Mucosa of descending colon (tissue), 3 donors: ENCODE results near the gene AMFR. TPM values are rescaled to one million over a fixed set of nuclear protein-coding genes. Genes with fewer than 3 reads are reported as not detected.

Experiments
- ATAC-seq: fragments of 200-7000 bp; cut with Tn5 transposase; one replicate; pipeline ENCODE4 v1.9.1; 2020; ENCODE audit warnings: mild to moderate bottlenecking, moderate library complexity
- DNase-seq, 3 donors: peaks; one replicate each; pipeline ENCODE4 v3.0.0-alpha.2; 2020
- H3K36me3 ChIP-seq: fragments of 200-600 bp; one replicate; pipeline ENCODE4 v1.8.0; 2021; ENCODE audit warnings: low read depth, mild to moderate bottlenecking
- H3K4me1 ChIP-seq: fragments of 200-600 bp; one replicate; pipeline ENCODE4 v1.8.0; 2021; ENCODE audit warnings: low read depth, mild to moderate bottlenecking
- H3K4me3 ChIP-seq: fragments of 200-600 bp; one replicate; pipeline ENCODE4 v1.8.0; 2021; ENCODE audit warnings: mild to moderate bottlenecking
- H3K9me3 ChIP-seq: fragments of 200-600 bp; one replicate; pipeline ENCODE4 v1.8.0; 2021; ENCODE audit warnings: mild to moderate bottlenecking
- intact Hi-C, 2 donors: fragments of 100-400 bp; cut with DNase I in 1 of 2; cut with micrococcal nuclease in 1 of 2; formaldehyde crosslinking; loops; one replicate each; pipeline versions ENCODE4 v1.11.0 to v1.11.1; 2022; cut with DNase I, micrococcal nuclease
- total RNA-seq, 3 donors: library from RNA; stranded (reverse); fragmentation: NEBNext Ultra II Directional in 2 of 3; extraction: Animal tissue kit (Norgen Biotek cat#: 25700) in 2 of 3; gene quantifications; one replicate each; pipeline versions ENCODE4 v1.2.1 to v1.2.4, GENCODE V29; 2021 to 2023
- TF ChIP-seq, protein P1 (sequence below): fragments of 200-600 bp; IDR thresholded peaks from one replicate; pipeline ENCODE4 v1.8.0; 2022; ENCODE audit warnings: antibody characterized with exemption, mild to moderate bottlenecking
- donor health status: DM: no; HTN: no; CAD: no; lungs with moderate emphysema.
- donor health status: DM: no; HTN: no; CAD: no.
- donor health status: DM: no; HTN: yes; CAD: no.

Gene AMFR
- total RNA-seq, 3 donors from 2014 or later: 83.3 to 116 (median 102) TPM

DNA sequence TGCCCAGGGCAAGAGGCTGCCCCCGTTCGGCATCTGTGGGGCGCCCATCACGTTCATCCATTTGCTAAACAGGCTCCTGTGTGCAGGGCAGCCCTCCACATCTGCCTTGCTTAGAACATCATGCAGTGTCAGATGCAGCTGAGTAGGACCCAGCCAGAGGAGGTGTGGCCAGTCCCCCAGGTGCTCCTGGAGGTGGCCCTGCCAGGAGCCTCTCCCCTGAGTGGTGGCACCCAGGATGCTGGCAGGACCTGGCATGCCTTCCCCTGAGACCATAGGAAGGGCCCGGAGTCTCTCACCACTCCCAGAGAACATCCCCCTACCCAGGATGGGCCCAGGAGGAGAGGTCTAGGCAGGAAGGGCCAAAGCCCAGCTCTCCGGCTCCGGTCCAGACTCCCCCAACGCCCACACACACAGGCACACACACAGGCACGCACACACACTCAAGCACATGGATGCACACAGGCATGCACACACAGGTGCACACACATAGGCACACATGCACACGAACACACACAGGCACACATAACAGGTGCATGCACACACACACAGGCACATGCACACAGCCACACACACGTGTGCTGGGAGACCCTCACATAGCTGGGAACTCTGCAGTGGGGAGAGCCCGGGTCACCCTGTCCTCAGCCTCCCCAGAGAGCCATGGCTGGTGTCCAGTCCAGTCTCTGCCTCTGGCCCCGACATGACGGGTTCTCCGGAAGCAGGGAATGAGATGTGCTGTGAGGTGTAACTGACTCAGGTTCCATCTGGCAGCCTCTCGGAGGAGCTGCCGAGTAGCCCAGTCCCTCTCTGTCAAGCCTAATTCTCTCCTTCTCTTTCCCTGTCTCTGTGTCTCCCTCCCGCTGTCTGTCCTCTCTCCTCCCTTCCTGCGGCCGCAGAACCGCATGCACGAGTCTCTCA, 74.6 kb downstream of the AMFR start:
- Histone ChIP-seq H3K9me3 (no peaks in the 10 kb centered on the region), H3K4me1 (no peaks in the 10 kb centered on the region), H3K36me3 (no peaks in the 10 kb centered on the region), H3K4me3 (no peak overlapping the region)
- DNase-seq (peak in 2 of 3 donors; percentile 16 to 27), ATAC-seq (no peak)
- intact Hi-C loops: no loop called here
- TF ChIP-seq, protein P1, sequence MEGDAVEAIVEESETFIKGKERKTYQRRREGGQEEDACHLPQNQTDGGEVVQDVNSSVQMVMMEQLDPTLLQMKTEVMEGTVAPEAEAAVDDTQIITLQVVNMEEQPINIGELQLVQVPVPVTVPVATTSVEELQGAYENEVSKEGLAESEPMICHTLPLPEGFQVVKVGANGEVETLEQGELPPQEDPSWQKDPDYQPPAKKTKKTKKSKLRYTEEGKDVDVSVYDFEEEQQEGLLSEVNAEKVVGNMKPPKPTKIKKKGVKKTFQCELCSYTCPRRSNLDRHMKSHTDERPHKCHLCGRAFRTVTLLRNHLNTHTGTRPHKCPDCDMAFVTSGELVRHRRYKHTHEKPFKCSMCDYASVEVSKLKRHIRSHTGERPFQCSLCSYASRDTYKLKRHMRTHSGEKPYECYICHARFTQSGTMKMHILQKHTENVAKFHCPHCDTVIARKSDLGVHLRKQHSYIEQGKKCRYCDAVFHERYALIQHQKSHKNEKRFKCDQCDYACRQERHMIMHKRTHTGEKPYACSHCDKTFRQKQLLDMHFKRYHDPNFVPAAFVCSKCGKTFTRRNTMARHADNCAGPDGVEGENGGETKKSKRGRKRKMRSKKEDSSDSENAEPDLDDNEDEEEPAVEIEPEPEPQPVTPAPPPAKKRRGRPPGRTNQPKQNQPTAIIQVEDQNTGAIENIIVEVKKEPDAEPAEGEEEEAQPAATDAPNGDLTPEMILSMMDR: no peak

DNA sequence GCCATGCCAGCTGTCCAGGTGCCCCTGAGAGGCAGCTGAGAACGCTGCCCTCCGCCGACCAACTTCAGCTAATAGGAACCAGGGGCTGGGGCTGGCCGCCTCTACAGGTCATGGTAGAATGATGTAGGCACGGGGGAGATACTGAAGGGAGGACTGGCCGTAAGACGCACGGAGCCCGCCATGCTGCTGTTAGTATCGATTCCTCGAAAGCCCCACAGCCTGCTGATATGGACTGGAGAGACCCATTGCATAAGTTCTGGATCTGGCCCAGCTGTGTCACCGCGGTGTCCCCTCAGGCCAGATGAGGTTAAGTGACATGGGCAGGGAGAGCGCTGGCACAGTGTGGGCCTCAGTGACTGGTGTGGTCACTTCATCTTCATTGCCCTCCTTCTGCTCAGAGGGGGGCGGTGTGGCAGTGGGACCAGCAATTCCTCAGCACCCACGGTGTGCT, 75.6 kb downstream of the AMFR start:
- intact Hi-C loops: no loop called here
- ATAC-seq: no peak
- DNase-seq: peak in 2 of 3 donors; percentile 14 to 31
- TF ChIP-seq, protein P1: no peak
- H3K36me3 ChIP-seq: no peaks in the 10 kb centered on the region
- H3K4me3 ChIP-seq: no peak overlapping the region
- H3K4me1 ChIP-seq: no peaks in the 10 kb centered on the region
- H3K9me3 ChIP-seq: no peaks in the 10 kb centered on the region

DNA sequence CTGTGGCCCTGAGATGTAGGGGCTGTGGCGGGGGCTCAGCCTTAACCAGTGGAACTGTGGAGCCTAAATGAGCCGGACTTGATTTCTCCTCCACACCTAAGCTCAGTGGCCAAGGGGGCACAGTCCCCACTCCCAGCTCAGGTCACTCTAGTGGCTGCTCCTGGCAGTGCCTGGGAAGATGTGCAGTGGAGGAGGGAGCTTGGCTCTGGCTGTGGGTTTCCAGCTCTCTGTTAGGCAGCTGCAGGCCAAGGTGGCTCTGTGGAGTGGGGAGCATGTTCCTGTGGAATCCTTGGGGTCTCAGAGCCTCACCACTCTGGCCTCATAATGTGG, 76.3 kb downstream of the AMFR start:
- ATAC-seq: no peak
- intact Hi-C loops: no loop called here
- TF ChIP-seq, protein P1: no peak

DNA sequence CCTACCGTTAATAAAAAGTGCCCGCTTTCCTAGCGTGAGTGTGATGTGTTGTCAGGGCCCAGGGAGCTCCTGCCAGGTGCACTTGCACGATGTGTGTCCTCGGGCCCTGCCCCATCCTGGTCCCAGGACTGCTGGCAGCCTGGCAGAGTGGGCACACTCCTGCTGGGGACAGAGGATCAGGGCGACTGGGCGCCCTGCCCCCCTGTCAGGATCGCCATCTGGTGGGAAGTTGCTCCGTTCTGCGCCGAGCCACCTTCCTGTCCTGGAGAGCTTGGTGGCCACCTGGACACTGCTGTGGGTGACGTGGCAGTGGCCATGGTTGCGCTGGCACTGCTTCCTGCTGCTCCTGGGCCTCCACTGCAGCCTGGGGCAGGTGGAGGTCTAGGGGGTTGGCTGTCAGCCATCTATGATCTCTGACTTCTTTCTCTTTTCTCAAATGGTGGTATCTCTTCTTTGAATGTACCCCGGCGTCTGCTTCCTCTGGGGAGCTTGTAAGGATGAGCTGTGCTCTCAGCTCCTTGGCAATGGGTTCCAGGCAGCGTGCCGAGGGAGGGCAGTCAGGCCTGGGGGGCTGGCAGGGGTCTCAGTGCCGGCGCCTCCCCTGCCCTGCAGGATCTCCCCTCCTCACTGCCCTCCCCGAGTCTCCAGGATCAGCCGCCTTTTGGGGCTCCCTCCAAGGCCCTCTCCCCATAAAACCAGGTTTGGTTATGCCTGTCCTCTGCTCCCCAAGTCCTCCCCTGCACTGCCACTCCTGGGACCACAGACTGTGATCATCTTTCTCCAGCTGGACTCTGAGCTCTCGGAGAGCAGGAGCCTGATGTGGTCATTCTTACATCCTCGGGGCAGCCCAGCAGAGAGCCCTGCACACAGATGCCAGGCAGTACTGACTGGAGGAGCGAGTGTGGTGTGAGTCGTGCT, 76.9 kb downstream of the AMFR start:
- no peaks in the 10 kb centered on the region for H3K36me3 ChIP-seq
- ATAC-seq (no peak), DNase-seq (peak in 2 of 3 donors; percentile 9 to 37)

More for the DNA sequence above, 76.3 kb downstream of the AMFR start:
- Histone ChIP-seq H3K36me3 (no peaks in the 10 kb centered on the region), H3K4me1 (no peaks in the 10 kb centered on the region), H3K4me3 (no peak overlapping the region), H3K9me3 (no peaks in the 10 kb centered on the region)
- peak in 2 of 3 donors; percentile 8 to 30 for DNase-seq

DNA sequence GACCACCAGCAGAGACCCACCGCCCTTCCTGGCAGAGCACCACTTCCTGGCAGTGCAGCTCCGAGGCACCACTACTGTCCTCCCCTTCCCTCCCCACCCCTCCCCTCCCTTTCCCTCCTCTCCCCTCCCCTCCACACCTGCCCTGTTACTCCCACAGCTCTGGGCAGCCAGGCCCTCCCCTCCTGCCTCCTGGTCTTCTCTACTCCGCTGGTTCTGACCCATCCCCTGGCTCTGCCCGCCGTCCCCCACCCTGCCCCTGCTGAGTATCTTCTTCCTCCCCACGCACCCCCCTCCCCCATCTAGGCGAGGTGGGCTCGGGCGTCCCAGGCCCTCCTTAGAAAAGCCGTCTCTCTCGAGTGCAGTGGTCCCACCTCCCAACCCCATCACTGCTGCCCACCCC, 77.7 kb downstream of the AMFR start:
- H3K36me3 ChIP-seq: no peaks in the 10 kb centered on the region
- TF ChIP-seq, protein P1: no peak

More for the DNA sequence above, 76.9 kb downstream of the AMFR start:
- H3K4me1 ChIP-seq: no peaks in the 10 kb centered on the region
- intact Hi-C loops: no loop called here
- no peak overlapping the region for H3K4me3 ChIP-seq
- H3K9me3 ChIP-seq: no peaks in the 10 kb centered on the region
- TF ChIP-seq, protein P1: no peak

More for the DNA sequence above, 77.7 kb downstream of the AMFR start:
- intact Hi-C loops: no loop called here
- Histone ChIP-seq H3K4me1 (no peaks in the 10 kb centered on the region), H3K4me3 (no peak overlapping the region), H3K9me3 (no peaks in the 10 kb centered on the region)
- no peak for ATAC-seq
- DNase-seq: peak in 2 of 3 donors; percentile 13 to 33
